H1 (cell line): ENCODE data around the gene PLXNA4. TPM values are rescaled to one million over a fixed set of nuclear protein-coding genes. Genes with fewer than 3 reads are reported as not detected.

Experiments used
- CTCF ChIA-PET: fragments of 300-600 bp; sonication (Branson Sonifier 250); formaldehyde crosslinking; loops from one replicate; lab custom pipeline; 2021; ENCODE audit not compliant: partially characterized antibody; lab: Charles Lee
- POLR2A ChIA-PET: fragments of 300-600 bp; sonication (Branson Sonifier 250); formaldehyde crosslinking; loops from one replicate; lab custom pipeline; 2021; ENCODE audit warnings: inconsistent platforms; ENCODE audit not compliant: partially characterized antibody; lab: Charles Lee
- DNase-seq, 2 experiments: peaks; one replicate each; pipeline versions ENCODE4 v3.0.0 to v3.0.0-alpha.2; 2010 to 2022; ENCODE audit warnings: low spot score in 2 of 2, low read depth in 1 of 2, mixed read lengths in 1 of 2
- FAIRE-seq: peaks from 2 replicates; lab custom pipeline; 2011; peaks lifted over from hg19 to GRCh38; lab: Jason Lieb, UNC
- H2AFZ ChIP-seq: 2 replicates; pipeline ENCODE4 v1.8.1; 2012; ENCODE audit warnings: low read length, inconsistent platforms
- H2AK5ac ChIP-seq: 2 replicates; pipeline ENCODE4 v1.6.1; 2013; ENCODE audit warnings: low read depth, low read length
- H2BK120ac ChIP-seq: replicated peaks from 2 replicates; pipeline ENCODE3; 2013; ENCODE audit warnings: low read depth, low read length, inconsistent platforms
- H2BK12ac ChIP-seq: 2 replicates; pipeline ENCODE4 v1.6.1; 2013; ENCODE audit warnings: low read depth, low read length
- H2BK15ac ChIP-seq: 2 replicates; pipeline ENCODE4 v1.6.1; 2013; ENCODE audit warnings: low read length
- H2BK20ac ChIP-seq: 2 replicates; pipeline ENCODE4 v1.6.1; 2013; ENCODE audit warnings: low read length
- H2BK5ac ChIP-seq: 2 replicates; pipeline ENCODE4 v1.6.1; 2013; ENCODE audit warnings: low read depth, low read length
- H3K14ac ChIP-seq: 2 replicates; pipeline ENCODE4 v1.6.1; 2013; ENCODE audit warnings: inconsistent platforms; ENCODE audit not compliant: insufficient read length
- H3K18ac ChIP-seq: 2 replicates; pipeline ENCODE4 v1.6.1; 2013; ENCODE audit warnings: low read length; ENCODE audit errors: extremely low read depth
- H3K23ac ChIP-seq: 2 replicates; pipeline ENCODE4 v1.6.1; 2013; ENCODE audit warnings: inconsistent platforms; ENCODE audit not compliant: insufficient read length
- H3K23me2 ChIP-seq: 2 replicates; pipeline ENCODE4 v1.6.1; 2013; ENCODE audit warnings: low read depth, low read length
- H3K27ac ChIP-seq: 2 replicates; pipeline ENCODE4 v1.6.1; 2011; ENCODE audit warnings: low read depth, low read length, inconsistent platforms
- H3K27me3 ChIP-seq, 4 experiments: replicated peaks in 1 of 4; 1 replicate in 1 of 4; 2 replicates in 3 of 4; pipeline versions ENCODE4 v1.6.1 to v1.8.1; 2011 to 2013; ENCODE audit warnings: low read length in 3 of 4, mild to moderate bottlenecking in 3 of 4, inconsistent platforms in 2 of 4, mixed read lengths in 2 of 4, moderate library complexity in 1 of 4; ENCODE audit not compliant: control insufficient read depth in 3 of 4, insufficient read depth in 3 of 4; ENCODE audit errors: extremely low read depth in 1 of 4
- H3K36me3 ChIP-seq, 4 experiments: 2 replicates each; pipeline versions ENCODE4 v1.6.1 to v1.8.1; 2011 to 2013; ENCODE audit warnings: mild to moderate bottlenecking in 4 of 4, low read length in 3 of 4, moderate library complexity in 2 of 4, control low read depth in 1 of 4, inconsistent platforms in 1 of 4; ENCODE audit not compliant: insufficient read depth in 4 of 4, control insufficient read depth in 2 of 4
- H3K4ac ChIP-seq: replicated peaks from 2 replicates; pipeline ENCODE3; 2013; ENCODE audit warnings: low read length, low read depth, mixed read lengths, inconsistent platforms; ENCODE audit not compliant: insufficient read length
- H3K4me1 ChIP-seq, 4 experiments: replicated peaks in 1 of 4; 1 replicate in 1 of 4; 2 replicates in 3 of 4; pipeline versions ENCODE4 v1.6.1 to v1.8.1; 2011 to 2013; ENCODE audit warnings: low read length in 3 of 4, inconsistent platforms in 2 of 4, mixed read lengths in 1 of 4; ENCODE audit not compliant: insufficient read depth in 4 of 4, control insufficient read depth in 3 of 4
- H3K4me2 ChIP-seq, 2 experiments: 2 replicates each; pipeline versions ENCODE4 v1.6.1 to v1.8.1; 2011 to 2013; ENCODE audit warnings: low read depth in 2 of 2, low read length in 2 of 2, control low read depth in 1 of 2, inconsistent platforms in 1 of 2, mild to moderate bottlenecking in 1 of 2; ENCODE audit not compliant: insufficient read depth in 1 of 2
- H3K4me3 ChIP-seq, 4 experiments: fragments of 200-600, 300-600 bp in 1 of 4; sonication (generic), shearing (Covaris generic), sonication (Bioruptor Twin) in 1 of 4; 2 replicates each; pipeline versions ENCODE4 v1.5.1 to v1.8.1; 2011 to 2016; ENCODE audit warnings: low read length in 4 of 4, low read depth in 3 of 4, control low read depth in 2 of 4, inconsistent platforms in 2 of 4, mild to moderate bottlenecking in 2 of 4, mixed read lengths in 1 of 4, moderate library complexity in 1 of 4; ENCODE audit not compliant: insufficient read depth in 2 of 4; ENCODE audit errors: extremely low read depth in 1 of 4
- H3K56ac ChIP-seq: replicated peaks from 2 replicates; pipeline ENCODE3; 2013; ENCODE audit warnings: low read depth, mild to moderate bottlenecking, mixed read lengths, low read length, inconsistent platforms; ENCODE audit not compliant: insufficient read length
- H3K79me1 ChIP-seq: 2 replicates; pipeline ENCODE4 v1.6.1; 2013; ENCODE audit warnings: low read depth, low read length, control low read depth
- H3K79me2 ChIP-seq, 2 experiments: 2 replicates each; pipeline versions ENCODE4 v1.6.1 to v1.8.1; 2012 to 2013; ENCODE audit warnings: low read length in 2 of 2, mild to moderate bottlenecking in 2 of 2, inconsistent platforms in 1 of 2; ENCODE audit not compliant: insufficient read depth in 2 of 2, control insufficient read depth in 1 of 2
- H3K9ac ChIP-seq, 4 experiments: replicated peaks in 1 of 4; 1 replicate in 1 of 4; 2 replicates in 3 of 4; pipeline versions ENCODE4 v1.6.1 to v1.8.1; 2011 to 2013; ENCODE audit warnings: low read depth in 3 of 4, low read length in 3 of 4, control low read depth in 2 of 4, mild to moderate bottlenecking in 2 of 4, moderate library complexity in 2 of 4, inconsistent platforms in 1 of 4; ENCODE audit errors: extremely low read depth in 1 of 4
- H3K9me3 ChIP-seq, 2 experiments: 2 replicates each; pipeline versions ENCODE4 v1.6.1 to v1.8.1; 2012 to 2013; ENCODE audit warnings: mild to moderate bottlenecking in 2 of 2, moderate library complexity in 2 of 2, control low read depth in 1 of 2, inconsistent platforms in 1 of 2, low read depth in 1 of 2, low read length in 1 of 2, mixed read lengths in 1 of 2; ENCODE audit not compliant: insufficient read depth in 2 of 2
- H4K20me1 ChIP-seq, 2 experiments: replicated peaks in 1 of 2; 2 replicates each; pipeline versions ENCODE3 to v1.8.1; 2011 to 2013; ENCODE audit warnings: inconsistent platforms in 2 of 2, low read length in 2 of 2, mild to moderate bottlenecking in 1 of 2; ENCODE audit not compliant: insufficient read depth in 2 of 2, control insufficient read depth in 1 of 2
- H4K5ac ChIP-seq: 2 replicates; pipeline ENCODE4 v1.6.1; 2013; ENCODE audit warnings: low read length, low read depth, mixed read lengths, inconsistent platforms; ENCODE audit not compliant: insufficient read length
- H4K8ac ChIP-seq: 2 replicates; pipeline ENCODE4 v1.8.0; 2013; ENCODE audit warnings: mild to moderate bottlenecking, moderate library complexity, low read length, inconsistent platforms; ENCODE audit not compliant: insufficient read depth; ENCODE audit errors: extremely low read depth
- H4K91ac ChIP-seq: replicated peaks from 2 replicates; pipeline ENCODE3; 2013; ENCODE audit warnings: low read length, mixed read lengths, inconsistent platforms; ENCODE audit not compliant: insufficient read length
- CREB1 ChIP-seq: IDR thresholded peaks from 2 replicates; pipeline ENCODE4 v1.6.1; 2012; ENCODE audit warnings: inconsistent platforms
- E2F6 ChIP-seq: IDR thresholded peaks from 2 replicates; pipeline ENCODE4 v1.6.1; 2012; ENCODE audit warnings: inconsistent platforms
- EP300 ChIP-seq, 2 experiments: IDR thresholded peaks; 1 replicate in 1 of 2; 2 replicates in 1 of 2; pipeline ENCODE4 v1.6.1; 2011 to 2012; ENCODE audit warnings: low read depth in 2 of 2, low read length in 2 of 2, mild to moderate bottlenecking in 2 of 2, borderline replicate concordance in 1 of 2, inconsistent platforms in 1 of 2, moderate library complexity in 1 of 2
- FOSL1 ChIP-seq: IDR thresholded peaks from 2 replicates; pipeline ENCODE4 v1.6.1; 2011; ENCODE audit warnings: mild to moderate bottlenecking, low read depth, low read length, moderate library complexity; ENCODE audit not compliant: insufficient read depth
- GTF2F1 ChIP-seq: IDR thresholded peaks from 2 replicates; pipeline ENCODE4 v1.6.1; 2012; ENCODE audit warnings: low read depth, low read length, improper control_type of control experiment, borderline replicate concordance
- KDM1A ChIP-seq: fragments of 200-600, 300-600 bp; sonication (generic); IDR thresholded peaks from 2 replicates; pipeline ENCODE4 v1.7.1; 2016; ENCODE audit warnings: mild to moderate bottlenecking, low read length, borderline replicate concordance
- RBBP5 ChIP-seq: IDR thresholded peaks from 2 replicates; pipeline ENCODE4 v1.7.1; 2012; ENCODE audit warnings: low read depth, mild to moderate bottlenecking, inconsistent platforms, low read length, moderate library complexity, borderline replicate concordance
- SP2 ChIP-seq: IDR thresholded peaks from 2 replicates; pipeline ENCODE4 v1.6.1; 2012; ENCODE audit warnings: mild to moderate bottlenecking, low read length, inconsistent platforms
- SUZ12 ChIP-seq: fragments of 200-600 bp; sonication (generic); IDR thresholded peaks from 2 replicates; pipeline ENCODE4 v1.6.1; 2012; ENCODE audit warnings: mild to moderate bottlenecking, inconsistent platforms, low read length, moderate library complexity, mixed read lengths
- TCF12 ChIP-seq: IDR thresholded peaks from 2 replicates; pipeline ENCODE4 v1.6.1; 2011; ENCODE audit warnings: low read depth, mild to moderate bottlenecking, low read length
- WGBS, 2 experiments: shearing (Covaris generic) in 1 of 2; methylation state at CpG; one replicate each; pipeline versions ENCODE4 v1.1.6 to v1.1.7; 2013 to 2015; ENCODE audit warnings: low lambda C conversion rate in 2 of 2, mixed read lengths in 2 of 2, inconsistent platforms in 1 of 2, low coverage in 1 of 2, missing lambda C conversion rate in 1 of 2; ENCODE audit not compliant: insufficient replicate concordance in 2 of 2, insufficient coverage in 1 of 2, insufficient read length in 1 of 2; ENCODE audit errors: extremely low coverage in 1 of 2, missing lambda C conversion rate in 1 of 2; 5-methylcytosine and 5-hydroxymethylcytosine counted together
- polyA plus RNA-seq, 7 experiments: library from polyadenylated mRNA; depleted of rRNA in 3 of 7; stranded (reverse) in 5 of 7; unstranded in 2 of 7; fragments of >200 nt in 5 of 7; fragments of 200-250 nt in 2 of 7; gene quantifications; 1 replicate in 5 of 7; 2 replicates in 1 of 7; 4 replicates in 1 of 7; pipeline versions ENCODE4 v1.2.1 to v1.2.3, GENCODE V29; 2011 to 2013; ENCODE audit warnings: missing spikeins in 2 of 7, mixed read lengths in 2 of 7
- total RNA-seq: library from RNA; stranded (reverse); fragmentation: NEBNext Ultra II Directional; extraction: Animal tissue kit (Norgen Biotek cat#: 25700); gene quantifications from 2 replicates; pipeline ENCODE4 v1.2.1, GENCODE V29; 2021

Gene PLXNA4
- total and polyA plus RNA-seq, 2 of the 8 experiments (the other 6 are each of a cell fraction or from before 2014, with no cell fraction given): 0.76 to 0.79 TPM

DNA sequence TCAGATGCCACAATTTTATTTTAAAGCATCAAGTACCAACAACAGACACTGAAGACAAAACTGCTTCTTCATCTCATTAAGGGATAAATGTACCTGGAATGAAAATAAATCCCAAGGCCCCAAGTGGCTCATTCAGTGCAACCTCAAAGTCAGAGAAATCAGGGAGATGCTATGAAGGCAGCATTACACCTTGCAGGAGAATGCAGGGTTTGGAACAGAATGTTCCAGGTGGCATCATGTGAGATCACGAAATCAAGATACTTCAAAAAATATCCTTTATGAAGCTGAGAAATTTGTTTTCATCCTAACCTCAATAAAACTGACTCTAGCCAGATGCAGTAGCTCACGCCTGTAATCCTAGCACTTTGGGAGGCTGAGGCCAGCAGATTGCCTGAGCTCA, 477.1 kb downstream of the PLXNA4 start:
- Histone ChIP-seq H3K56ac (no peak overlapping the region), H3K4me3 (no peak overlapping the region), H3K79me2 (no peaks in the 10 kb centered on the region), H3K4ac (no peak overlapping the region), H4K8ac (no peak overlapping the region), H3K27ac (no peak overlapping the region), H2BK12ac (no peak overlapping the region), H3K4me2 (no peak overlapping the region), H3K23me2 (no peaks in the 10 kb centered on the region), H3K4me1 (no peaks in the 10 kb centered on the region), H2BK120ac (no peak overlapping the region), H4K5ac (no peak overlapping the region), H3K14ac (no peak overlapping the region), H3K18ac (no peak overlapping the region), H2BK15ac (no peak overlapping the region), H3K9me3 (no peaks in the 10 kb centered on the region), H4K20me1 (no peaks in the 10 kb centered on the region), H2BK20ac (no peak overlapping the region), H3K79me1 (no peaks in the 10 kb centered on the region), H3K27me3 (no peaks in the 10 kb centered on the region; a peak in 1 of 7 replicates), H2AK5ac (no peak overlapping the region), H4K91ac (no peak overlapping the region), H3K9ac (no peak overlapping the region), H3K23ac (no peak overlapping the region), H2BK5ac (no peak overlapping the region), H2AFZ (no peak overlapping the region), H3K36me3 (no peaks in the 10 kb centered on the region)
- FAIRE-seq (no peak), DNase-seq (no peak)
- TF ChIP-seq SP2 (no peak), RBBP5 (no peak), TCF12 (no peak), FOSL1 (no peak), EP300 (IDR thresholded peaks at IDR 0.05; ENCODE audit: borderline replicate concordance in 1 of 2, low read depth in 2 of 2, low read length in 2 of 2) (no peak), GTF2F1 (no peak), CREB1 (no peak), SUZ12 (no peak), KDM1A (no peak), E2F6 (no peak)
- CTCF ChIA-PET: interaction anchor here (1.2 to 1.7 kb wide), 3 partner anchors 14 to 66 kb away, joined by 3 to 4 read pairs (median 3); no protein-coding TSS in a partner anchor
- WGBS, 2 experiments: 89% methylated on average over 2 of the region's 2 CpGs; no CpG with 5 or more reads in 1 of the 2 experiments
- POLR2A ChIA-PET: no interaction called here
